ENCODE results near the gene SCN1A. TPM values are rescaled to one million over a fixed set of nuclear protein-coding genes. Genes with fewer than 3 reads are reported as not detected.

The SCN1A gene
- total and polyA plus RNA-seq, 2 of the 8 experiments (the other 6 are each of a cell fraction or from before 2014, with no cell fraction given) = 0.18 to 1.9 TPM

- Histone ChIP-seq H3K36me3 (ENCODE audit: control insufficient read depth in 2 of 4, insufficient read depth in 4 of 4, low read length in 3 of 4) (no peaks in the 10 kb centered on the region), H2BK20ac (ENCODE audit: low read length) (no peak overlapping the region), H3K4ac (replicated peaks; ENCODE audit: insufficient read length, low read depth, low read length) (no peak overlapping the region), H2BK12ac (ENCODE audit: low read depth, low read length) (no peak overlapping the region), H3K27ac (ENCODE audit: low read depth, low read length) (no peak overlapping the region), H2AK5ac (ENCODE audit: low read depth, low read length) (no peak overlapping the region), H3K56ac (replicated peaks; ENCODE audit: insufficient read length, low read depth, low read length) (no peak overlapping the region), H3K9ac (replicated peaks in 1 of 4; ENCODE audit: extremely low read depth in 1 of 4, low read depth in 3 of 4, low read length in 3 of 4) (no peak overlapping the region), H2BK120ac (replicated peaks; ENCODE audit: low read depth, low read length) (no peak overlapping the region), H3K79me2 (ENCODE audit: control insufficient read depth in 1 of 2, insufficient read depth in 2 of 2, low read length in 2 of 2) (no peaks in the 10 kb centered on the region), H3K14ac (ENCODE audit: insufficient read length) (no peak overlapping the region), H4K20me1 (replicated peaks in 1 of 2; ENCODE audit: control insufficient read depth in 1 of 2, insufficient read depth in 2 of 2, low read length in 2 of 2) (no peaks in the 10 kb centered on the region), H4K91ac (replicated peaks; ENCODE audit: insufficient read length, low read length) (no peak overlapping the region), H4K8ac (ENCODE audit: extremely low read depth, insufficient read depth, low read length) (no peak overlapping the region), H3K23me2 (ENCODE audit: low read depth, low read length) (no peaks in the 10 kb centered on the region), H3K4me3 (ENCODE audit: extremely low read depth in 1 of 4, insufficient read depth in 2 of 4, low read depth in 3 of 4, low read length in 4 of 4) (no peak overlapping the region), H2BK5ac (ENCODE audit: low read depth, low read length) (no peak overlapping the region), H3K79me1 (ENCODE audit: low read depth, low read length) (no peaks in the 10 kb centered on the region), H3K9me3 (ENCODE audit: insufficient read depth in 2 of 2, low read depth in 1 of 2, low read length in 1 of 2) (no peaks in the 10 kb centered on the region), H3K23ac (ENCODE audit: insufficient read length) (no peak overlapping the region), H3K27me3 (replicated peaks in 1 of 4; ENCODE audit: control insufficient read depth in 3 of 4, extremely low read depth in 1 of 4, insufficient read depth in 3 of 4, low read length in 3 of 4) (no peaks in the 10 kb centered on the region), H2AFZ (ENCODE audit: low read length) (no peak overlapping the region), H2BK15ac (ENCODE audit: low read length) (no peak overlapping the region), H3K4me2 (ENCODE audit: insufficient read depth in 1 of 2, low read depth in 2 of 2, low read length in 2 of 2) (peak overlapping the region in 1 of 2 experiments; percentile 55; a peak in 1 of 4 replicates), H3K18ac (ENCODE audit: extremely low read depth, low read length) (no peak overlapping the region), H4K5ac (ENCODE audit: insufficient read length, low read depth, low read length) (no peak overlapping the region), H3K4me1 (replicated peaks in 1 of 4; ENCODE audit: control insufficient read depth in 3 of 4, insufficient read depth in 4 of 4, low read length in 3 of 4) (peaks cover 0 to 6% (median 5%) of the 10 kb centered on the region in 4 experiments; a peak in 3 of 7 replicates)
- POLR2A ChIA-PET (ENCODE audit: partially characterized antibody) = no interaction called here
- DNase-seq (ENCODE audit: low read depth in 1 of 2, low spot score in 2 of 2) (no peak), FAIRE-seq (no peak)
- CTCF ChIA-PET (ENCODE audit: partially characterized antibody) = interaction anchor here (0.6 to 7.7 kb wide), 27 partner anchors 12 to 834 kb away, joined by 3 to 71 read pairs (median 6); partner anchors contain the start of gene TTC21B
- TF ChIP-seq TAF1 (IDR thresholded peaks at IDR 0.05; ENCODE audit: low read depth, low read length) = no peak
- TF ChIP-seq TCF12 (IDR thresholded peaks at IDR 0.05; ENCODE audit: low read depth, low read length) = no peak
- TF ChIP-seq MAFK (IDR thresholded peaks at IDR 0.05; ENCODE audit: low read depth, low read length) = no peak
- TF ChIP-seq CHD1 (IDR thresholded peaks at IDR 0.05; ENCODE audit: low read depth, low read length) = no peak
- no peak for TF ChIP-seq CBX8 (IDR thresholded peaks at IDR 0.05; ENCODE audit: borderline replicate concordance, low read depth, low read length)
- no peak for TF ChIP-seq SIX5 (IDR thresholded peaks at IDR 0.05; ENCODE audit: low read depth, low read length)
- TF ChIP-seq SIRT6 (IDR thresholded peaks at IDR 0.05; ENCODE audit: low read length) = no peak
These were observed 311 bp upstream of the SCN1A start for GRCh38 chr2:166128156-166128505.
